ENCODE data around the gene BAX. TPM values are rescaled to one million over a fixed set of nuclear protein-coding genes. Genes with fewer than 3 reads are reported as not detected.

Gene BAX
- total and polyA plus RNA-seq, 2 of the 13 experiments (the other 11 are each of a cell fraction or from before 2014, with no cell fraction given), result 139 to 176 TPM

DNA sequence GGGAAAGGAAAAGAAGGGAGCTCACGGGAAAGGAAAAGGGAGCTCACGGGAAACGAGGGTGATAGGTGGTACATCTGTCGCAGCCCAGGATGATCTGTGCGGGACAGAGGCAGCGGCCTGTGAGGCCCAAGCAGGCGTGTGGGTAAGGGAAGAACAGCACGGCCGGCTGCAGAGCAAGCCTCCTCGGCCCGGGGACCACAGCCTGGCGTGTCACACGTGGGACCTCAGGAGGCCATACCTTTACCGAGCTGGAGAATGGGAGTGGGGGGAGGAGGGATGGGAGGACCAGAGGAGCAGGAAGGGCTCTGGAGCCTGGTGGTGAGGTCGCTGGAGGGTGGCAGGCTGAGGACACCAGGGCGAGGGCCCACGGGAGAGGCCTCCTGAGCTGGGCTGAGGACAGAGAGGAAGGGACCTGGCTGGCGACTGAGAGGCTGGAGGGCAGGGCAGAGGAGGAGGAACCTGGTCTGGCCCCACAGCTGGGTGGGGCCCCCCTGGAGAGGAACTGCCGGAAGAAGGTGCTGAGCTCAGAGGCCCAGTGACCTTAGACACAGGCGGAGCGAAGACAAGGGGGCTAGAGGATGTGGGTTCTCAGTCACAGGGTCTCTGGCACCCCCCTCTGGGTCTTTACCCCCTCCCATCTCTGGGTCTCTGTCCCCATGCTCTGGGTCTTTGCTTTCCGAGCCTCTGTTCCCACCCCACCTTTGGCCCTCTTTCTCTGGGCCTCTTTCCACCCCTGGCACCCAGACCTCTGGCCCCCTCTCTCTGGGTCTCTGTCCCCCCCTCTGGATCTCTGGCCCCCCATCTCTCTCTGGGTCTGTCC, 7.6 kb downstream of the BAX start (continued):
- TF ChIP-seq PREB (CRISPR knock-in tag; IDR thresholded peaks at IDR 0.05) (no peak), YEATS4 (CRISPR knock-in tag; IDR thresholded peaks at IDR 0.05; ENCODE audit: borderline replicate concordance) (peak; percentile 75; the same call in 1 of the 2 replicates), ZNF660 (CRISPR knock-in tag; IDR thresholded peaks at IDR 0.05; ENCODE audit: borderline replicate concordance, low read depth) (no peak), TCF7 (IDR thresholded peaks at IDR 0.05; ENCODE audit: low read depth) (no peak), MTA3 (CRISPR knock-in tag; IDR thresholded peaks at IDR 0.05) (no peak), KDM2A (CRISPR knock-in tag; IDR thresholded peaks at IDR 0.05; ENCODE audit: borderline replicate concordance, low read depth) (peak; percentile 96), ZNF20 (CRISPR knock-in tag; IDR thresholded peaks at IDR 0.05) (no peak), KLF9 (CRISPR knock-in tag; IDR thresholded peaks at IDR 0.05; ENCODE audit: low read depth) (no peak; the same call in 1 of the 2 replicates), MXD4 (CRISPR knock-in tag; IDR thresholded peaks at IDR 0.05) (0 out of 2 replicates have a peak, but pooled peaks have one; percentile 53), YEATS2 (CRISPR knock-in tag; IDR thresholded peaks at IDR 0.05; ENCODE audit: borderline replicate concordance) (peak; percentile 59; the same call in 1 of the 2 replicates), SP140L (CRISPR knock-in tag; IDR thresholded peaks at IDR 0.05; ENCODE audit: borderline replicate concordance) (no peak), ZBTB38 (CRISPR knock-in tag; IDR thresholded peaks at IDR 0.05) (peak; percentile 87), ZNF407 (CRISPR knock-in tag; IDR thresholded peaks at IDR 0.05; ENCODE audit: not compliant biosample characterization) (peak; percentile 85), TFAP4 (IDR thresholded peaks at IDR 0.05; ENCODE audit: borderline replicate concordance, low read depth) (peak; percentile 93), ADNP (CRISPR knock-in tag; IDR thresholded peaks at IDR 0.05) (peak; percentile 13; the same call in 1 of the 2 replicates), ZNF225 (CRISPR knock-in tag; IDR thresholded peaks at IDR 0.05) (peak; percentile 85), ARNT2 (CRISPR knock-in tag; IDR thresholded peaks at IDR 0.05; ENCODE audit: low read depth) (peak; percentile 81; the same call in 1 of the 2 replicates)
- TF ChIP-seq, protein P1, sequence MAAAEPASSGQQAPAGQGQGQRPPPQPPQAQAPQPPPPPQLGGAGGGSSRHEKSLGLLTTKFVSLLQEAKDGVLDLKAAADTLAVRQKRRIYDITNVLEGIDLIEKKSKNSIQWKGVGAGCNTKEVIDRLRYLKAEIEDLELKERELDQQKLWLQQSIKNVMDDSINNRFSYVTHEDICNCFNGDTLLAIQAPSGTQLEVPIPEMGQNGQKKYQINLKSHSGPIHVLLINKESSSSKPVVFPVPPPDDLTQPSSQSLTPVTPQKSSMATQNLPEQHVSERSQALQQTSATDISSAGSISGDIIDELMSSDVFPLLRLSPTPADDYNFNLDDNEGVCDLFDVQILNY (CRISPR knock-in tag; conservative IDR thresholded peaks at IDR 0.05), result no peak; the same call in 1 of the 2 replicates
